HepG2 (cell line): ENCODE data around the gene ACOT8. TPM values are rescaled to one million over a fixed set of nuclear protein-coding genes. Genes with fewer than 3 reads are reported as not detected.

Experiments used
- CCDC6 ChIP-seq: sonication (generic); formaldehyde crosslinking; IDR thresholded peaks from 2 replicates; pipeline ENCODE4 v1.8.1; 2022; ENCODE audit warnings: mild to moderate bottlenecking, missing genetic modification reagents, moderate library complexity
- GFI1 ChIP-seq: sonication (generic); formaldehyde crosslinking; IDR thresholded peaks from 2 replicates; pipeline ENCODE4 v1.5.0; 2020; ENCODE audit warnings: missing genetic modification reagents, mild to moderate bottlenecking, borderline replicate concordance
- MIER3 ChIP-seq: IDR thresholded peaks from 2 replicates; pipeline ENCODE4 v1.6.1; 2016; ENCODE audit warnings: missing compliant biosample characterization, borderline replicate concordance
- NFKBIZ ChIP-seq: IDR thresholded peaks from 2 replicates; pipeline ENCODE4 v1.6.1; 2018; ENCODE audit warnings: missing genetic modification reagents, missing compliant biosample characterization
- NR3C1 ChIP-seq: sonication (generic); formaldehyde crosslinking; IDR thresholded peaks from 2 replicates; pipeline ENCODE4 v1.4.0; 2020; ENCODE audit warnings: missing genetic modification reagents
- RBM39 ChIP-seq: fragments of 200-400 bp; formaldehyde crosslinking; IDR thresholded peaks from one replicate; pipeline ENCODE4 v1.6.1; 2018; ENCODE audit warnings: antibody characterized with exemption, mild to moderate bottlenecking, low read depth, low read length; ENCODE audit not compliant: poor library complexity, severe bottlenecking
- RELA ChIP-seq: sonication (generic); formaldehyde crosslinking; IDR thresholded peaks from 2 replicates; pipeline ENCODE4 v1.4.0; 2020; ENCODE audit warnings: missing genetic modification reagents
- SATB2 ChIP-seq: sonication (generic); formaldehyde crosslinking; IDR thresholded peaks from 2 replicates; pipeline ENCODE4 v1.5.0; 2020; ENCODE audit warnings: missing genetic modification reagents
- SOX5 ChIP-seq: IDR thresholded peaks from 2 replicates; pipeline ENCODE4 v1.6.1; 2016; ENCODE audit warnings: borderline replicate concordance
- TBX3 ChIP-seq: fragments of 450-650 bp; IDR thresholded peaks from 2 replicates; pipeline ENCODE4 v1.6.1; 2017; ENCODE audit warnings: antibody characterized with exemption, mild to moderate bottlenecking, inconsistent platforms, borderline replicate concordance
- TEAD3 ChIP-seq: optimal IDR thresholded peaks from 2 replicates; pipeline ENCODE3; 2016; ENCODE audit warnings: borderline replicate concordance
- TOE1 ChIP-seq: sonication (generic); formaldehyde crosslinking; IDR thresholded peaks from 2 replicates; pipeline ENCODE4 v1.4.0; 2020; ENCODE audit warnings: mild to moderate bottlenecking, missing genetic modification reagents
- ZC3H13 ChIP-seq: sonication (generic); formaldehyde crosslinking; IDR thresholded peaks from 2 replicates; pipeline ENCODE4 v1.8.1; 2023; ENCODE audit warnings: mild to moderate bottlenecking, missing genetic modification reagents, moderate library complexity
- ZFY ChIP-seq: sonication (generic); formaldehyde crosslinking; IDR thresholded peaks from 2 replicates; pipeline ENCODE4 v1.4.0; 2020; ENCODE audit warnings: missing genetic modification reagents
- ZFYVE20 ChIP-seq: sonication (generic); formaldehyde crosslinking; IDR thresholded peaks from 2 replicates; pipeline ENCODE4 v1.8.0; 2023; ENCODE audit warnings: low read depth, mild to moderate bottlenecking, moderate library complexity, missing genetic modification reagents, borderline replicate concordance
- ZNF432 ChIP-seq: sonication (generic); formaldehyde crosslinking; IDR thresholded peaks from 2 replicates; pipeline ENCODE4 v1.5.0; 2020; ENCODE audit warnings: missing genetic modification reagents, mild to moderate bottlenecking, borderline replicate concordance
- ZNF44 ChIP-seq: sonication (generic); formaldehyde crosslinking; IDR thresholded peaks from 2 replicates; pipeline ENCODE4 v1.5.1; 2020; ENCODE audit warnings: mild to moderate bottlenecking, missing genetic modification reagents
- ZNF510 ChIP-seq: sonication (generic); formaldehyde crosslinking; IDR thresholded peaks from 2 replicates; pipeline ENCODE4 v1.4.0; 2020; ENCODE audit warnings: low read depth, mild to moderate bottlenecking, missing genetic modification reagents
- ZNF749 ChIP-seq: sonication (generic); formaldehyde crosslinking; IDR thresholded peaks from 2 replicates; pipeline ENCODE4 v1.8.0; 2022; ENCODE audit warnings: mild to moderate bottlenecking, missing genetic modification reagents, moderate library complexity, borderline replicate concordance
- ZSCAN29 ChIP-seq: sonication (generic); formaldehyde crosslinking; conservative IDR thresholded peaks from 2 replicates; pipeline ENCODE4 v1.4.0; 2020; ENCODE audit warnings: mild to moderate bottlenecking, missing genetic modification reagents
- ZSCAN31 ChIP-seq: sonication (generic); formaldehyde crosslinking; IDR thresholded peaks from 2 replicates; pipeline ENCODE4 v1.5.0; 2020; ENCODE audit warnings: low read depth, mild to moderate bottlenecking, missing genetic modification reagents
- polyA plus RNA-seq, 8 experiments: library from polyadenylated mRNA; depleted of rRNA in 3 of 8; stranded (reverse) in 7 of 8; unstranded in 1 of 8; fragments of >200 nt; fragmentation: Illumina TruSeq in 4 of 8; extraction: Trizol in 4 of 8; gene quantifications; 2 replicates each; pipeline versions ENCODE4 v1.2.1 to v1.2.3, GENCODE V29; 2011 to 2016; ENCODE audit warnings: low read depth in 4 of 8, missing spikeins in 1 of 8, mixed read lengths in 1 of 8; ENCODE audit not compliant: insufficient read depth in 1 of 8
- total RNA-seq, 5 experiments: library from RNA; depleted of rRNA; stranded (reverse); fragments of >200 nt; fragmentation: Illumina TruSeq; extraction: Trizol; gene quantifications; 2 replicates each; pipeline ENCODE4 v1.2.3, GENCODE V29; 2016; ENCODE audit warnings: low read depth in 1 of 5
- TF ChIP-seq, protein P1 (sequence below): sonication (generic); formaldehyde crosslinking; IDR thresholded peaks from 2 replicates; pipeline ENCODE4 v1.5.1; 2020; ENCODE audit warnings: mild to moderate bottlenecking, missing genetic modification reagents, moderate library complexity
- TF ChIP-seq, protein P2 (sequence below): sonication (generic); formaldehyde crosslinking; IDR thresholded peaks from 2 replicates; pipeline ENCODE4 v1.5.1; 2020; ENCODE audit warnings: mild to moderate bottlenecking, missing genetic modification reagents, borderline replicate concordance
- TF ChIP-seq, protein P3 (sequence below): sonication (generic); formaldehyde crosslinking; IDR thresholded peaks from 2 replicates; pipeline ENCODE4 v1.5.0; 2020; ENCODE audit warnings: missing genetic modification reagents

The ACOT8 gene
- total and polyA plus RNA-seq, 2 of the 13 experiments (the other 11 are each of a cell fraction or from before 2014, with no cell fraction given) = 31.4 to 45.5 TPM

DNA sequence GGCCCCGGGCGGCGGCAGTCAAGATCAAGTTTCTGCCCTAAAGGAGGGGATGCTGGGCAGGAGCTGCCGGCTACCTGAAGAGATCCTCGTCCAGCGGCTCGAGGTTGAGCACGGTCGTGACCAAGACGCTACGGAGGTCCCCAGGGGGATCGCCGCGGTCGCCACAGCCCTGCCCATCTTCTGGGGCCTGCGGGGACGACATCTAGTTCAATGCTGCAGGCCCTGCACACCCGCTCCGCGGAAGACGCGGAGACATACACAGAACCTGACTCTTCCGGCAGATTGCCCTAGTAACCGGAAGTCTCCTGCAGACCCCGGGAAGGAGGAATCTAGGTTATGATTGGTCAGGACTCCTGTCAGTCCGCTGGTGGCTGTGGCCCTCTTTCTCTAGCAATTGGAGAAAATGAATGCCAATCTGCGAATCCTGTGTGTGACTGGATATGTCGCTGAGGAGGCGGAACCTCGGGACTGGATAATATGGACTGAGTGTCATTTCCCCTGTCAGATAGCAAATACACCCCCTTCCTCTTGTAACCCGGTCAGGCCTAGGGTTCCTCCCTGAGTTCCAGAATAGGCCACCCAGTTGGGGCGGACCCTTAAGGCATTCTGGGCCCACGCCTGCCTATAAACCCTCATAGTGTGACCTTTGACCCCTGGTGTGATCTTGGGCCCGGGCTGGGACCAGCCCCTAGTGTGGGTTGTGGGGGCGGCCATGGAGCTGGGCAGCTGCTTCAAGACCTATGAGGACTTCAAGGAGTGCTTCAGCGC, at the start of gene ACOT8, which contains the start of gene ZSWIM3 (continued):
- TF ChIP-seq, protein P1, sequence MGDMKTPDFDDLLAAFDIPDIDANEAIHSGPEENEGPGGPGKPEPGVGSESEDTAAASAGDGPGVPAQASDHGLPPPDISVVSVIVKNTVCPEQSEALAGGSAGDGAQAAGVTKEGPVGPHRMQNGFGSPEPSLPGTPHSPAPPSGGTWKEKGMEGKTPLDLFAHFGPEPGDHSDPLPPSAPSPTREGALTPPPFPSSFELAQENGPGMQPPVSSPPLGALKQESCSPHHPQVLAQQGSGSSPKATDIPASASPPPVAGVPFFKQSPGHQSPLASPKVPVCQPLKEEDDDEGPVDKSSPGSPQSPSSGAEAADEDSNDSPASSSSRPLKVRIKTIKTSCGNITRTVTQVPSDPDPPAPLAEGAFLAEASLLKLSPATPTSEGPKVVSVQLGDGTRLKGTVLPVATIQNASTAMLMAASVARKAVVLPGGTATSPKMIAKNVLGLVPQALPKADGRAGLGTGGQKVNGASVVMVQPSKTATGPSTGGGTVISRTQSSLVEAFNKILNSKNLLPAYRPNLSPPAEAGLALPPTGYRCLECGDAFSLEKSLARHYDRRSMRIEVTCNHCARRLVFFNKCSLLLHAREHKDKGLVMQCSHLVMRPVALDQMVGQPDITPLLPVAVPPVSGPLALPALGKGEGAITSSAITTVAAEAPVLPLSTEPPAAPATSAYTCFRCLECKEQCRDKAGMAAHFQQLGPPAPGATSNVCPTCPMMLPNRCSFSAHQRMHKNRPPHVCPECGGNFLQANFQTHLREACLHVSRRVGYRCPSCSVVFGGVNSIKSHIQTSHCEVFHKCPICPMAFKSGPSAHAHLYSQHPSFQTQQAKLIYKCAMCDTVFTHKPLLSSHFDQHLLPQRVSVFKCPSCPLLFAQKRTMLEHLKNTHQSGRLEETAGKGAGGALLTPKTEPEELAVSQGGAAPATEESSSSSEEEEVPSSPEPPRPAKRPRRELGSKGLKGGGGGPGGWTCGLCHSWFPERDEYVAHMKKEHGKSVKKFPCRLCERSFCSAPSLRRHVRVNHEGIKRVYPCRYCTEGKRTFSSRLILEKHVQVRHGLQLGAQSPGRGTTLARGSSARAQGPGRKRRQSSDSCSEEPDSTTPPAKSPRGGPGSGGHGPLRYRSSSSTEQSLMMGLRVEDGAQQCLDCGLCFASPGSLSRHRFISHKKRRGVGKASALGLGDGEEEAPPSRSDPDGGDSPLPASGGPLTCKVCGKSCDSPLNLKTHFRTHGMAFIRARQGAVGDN (CRISPR knock-in tag) = peak; percentile 90
- TF ChIP-seq NR3C1 (CRISPR knock-in tag) (no peak), ZFY (CRISPR knock-in tag) (peak; percentile 96), ZSCAN31 (peak; percentile 92; the same call in 1 of the 2 replicates), ZNF432 (no peak), RBM39 (peak; percentile 44), ZFYVE20 (CRISPR knock-in tag) (no peak), ZNF44 (CRISPR knock-in tag) (peak; percentile 91; the same call in 1 of the 2 replicates), ZC3H13 (CRISPR knock-in tag) (no peak), SATB2 (CRISPR knock-in tag) (peak; percentile 72; the same call in 1 of the 2 replicates), ZSCAN29 (CRISPR knock-in tag) (peak; percentile 20; the same call in 1 of the 2 replicates), NFKBIZ (CRISPR knock-in tag) (peak; percentile 17; the same call in 1 of the 2 replicates), TBX3 (peak; percentile 43; the same call in 1 of the 2 replicates), ZNF749 (CRISPR knock-in tag) (0 out of 2 replicates have a peak, but pooled peaks have one; percentile 55), TOE1 (CRISPR knock-in tag) (no peak), CCDC6 (no peak), MIER3 (peak; percentile 67; the same call in 1 of the 2 replicates), TEAD3 (peak; percentile 69), RELA (CRISPR knock-in tag) (peak; percentile 56; the same call in 1 of the 2 replicates), GFI1 (CRISPR knock-in tag) (peak; percentile 9; the same call in 1 of the 2 replicates), SOX5 (peak; percentile 48; the same call in 1 of the 2 replicates), ZNF510 (CRISPR knock-in tag) (0 out of 2 replicates have a peak, but pooled peaks have one; percentile 65)
- TF ChIP-seq, protein P2, sequence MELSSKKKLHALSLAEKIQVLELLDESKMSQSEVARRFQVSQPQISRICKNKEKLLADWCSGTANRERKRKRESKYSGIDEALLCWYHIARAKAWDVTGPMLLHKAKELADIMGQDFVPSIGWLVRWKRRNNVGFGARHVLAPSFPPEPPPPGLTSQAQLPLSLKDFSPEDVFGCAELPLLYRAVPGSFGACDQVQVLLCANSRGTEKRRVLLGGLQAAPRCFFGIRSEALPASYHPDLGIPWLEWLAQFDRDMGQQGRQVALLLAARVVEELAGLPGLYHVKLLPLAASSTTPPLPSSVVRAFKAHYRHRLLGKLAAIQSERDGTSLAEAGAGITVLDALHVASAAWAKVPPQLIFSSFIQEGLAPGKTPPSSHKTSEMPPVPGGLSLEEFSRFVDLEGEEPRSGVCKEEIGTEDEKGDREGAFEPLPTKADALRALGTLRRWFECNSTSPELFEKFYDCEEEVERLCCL (CRISPR knock-in tag) = 0 out of 2 replicates have a peak, but pooled peaks have one; percentile 13
- TF ChIP-seq, protein P3, sequence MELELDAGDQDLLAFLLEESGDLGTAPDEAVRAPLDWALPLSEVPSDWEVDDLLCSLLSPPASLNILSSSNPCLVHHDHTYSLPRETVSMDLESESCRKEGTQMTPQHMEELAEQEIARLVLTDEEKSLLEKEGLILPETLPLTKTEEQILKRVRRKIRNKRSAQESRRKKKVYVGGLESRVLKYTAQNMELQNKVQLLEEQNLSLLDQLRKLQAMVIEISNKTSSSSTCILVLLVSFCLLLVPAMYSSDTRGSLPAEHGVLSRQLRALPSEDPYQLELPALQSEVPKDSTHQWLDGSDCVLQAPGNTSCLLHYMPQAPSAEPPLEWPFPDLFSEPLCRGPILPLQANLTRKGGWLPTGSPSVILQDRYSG = 0 out of 2 replicates have a peak, but pooled peaks have one; percentile 54
